Sciatic nerve (tissue), 2 donors: ENCODE results near the gene SEMA6A. TPM values are rescaled to one million over a fixed set of nuclear protein-coding genes. Genes with fewer than 3 reads are reported as not detected.

ENCODE experiments used
- ATAC-seq: fragments of 200-7000 bp; cut with Tn5 transposase; one replicate; pipeline ENCODE4 v1.9.1; 2020; ENCODE audit warnings: mild to moderate bottlenecking, moderate library complexity
- DNase-seq: peaks from one replicate; pipeline ENCODE4 v3.0.0-alpha.2; 2020; ENCODE audit warnings: low spot score
- intact Hi-C: fragments of 100-400 bp; cut with DNase I; formaldehyde crosslinking; loops from one replicate; pipeline ENCODE4 v1.14.2; 2022
- total RNA-seq: library from RNA; stranded (reverse); fragmentation: NEBNext Ultra II Directional; extraction: Animal tissue kit (Norgen Biotek cat#: 25700); gene quantifications from one replicate; pipeline ENCODE4 v1.2.1, GENCODE V29; 2021
- donor health status: DM: no; HTN: no; CAD: no.
- donor health status: DM: no; HTN: no; CAD: no.

Gene SEMA6A
- total RNA-seq, 1 donor from 2014 or later: 35.4 TPM

DNA sequence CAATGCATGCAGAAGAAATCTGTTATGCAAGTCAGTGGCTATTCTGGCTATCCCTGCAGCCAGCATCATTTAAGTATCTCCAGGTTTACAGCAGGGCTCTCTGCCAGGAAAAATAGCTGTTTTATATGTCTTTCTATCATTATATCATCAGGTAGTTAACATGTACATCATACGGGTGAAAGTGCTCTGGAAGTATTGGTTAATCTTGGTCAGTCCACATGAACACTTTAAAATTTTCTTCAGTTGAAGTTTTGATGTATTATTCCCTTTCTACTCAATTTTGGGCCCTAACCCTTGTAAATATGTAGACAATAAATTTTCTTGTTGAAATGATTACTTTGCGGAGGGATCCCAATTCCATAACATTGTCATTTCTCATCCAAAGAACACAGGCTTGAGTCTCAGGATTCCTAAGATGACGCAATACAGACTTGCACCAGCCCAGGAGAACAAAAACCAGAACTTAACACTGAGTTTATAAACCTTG lies 67.5 kb downstream of the SEMA6A start:
- DNase-seq (no peak), ATAC-seq (peak; percentile 84)
- intact Hi-C loops: no loop called here

DNA sequence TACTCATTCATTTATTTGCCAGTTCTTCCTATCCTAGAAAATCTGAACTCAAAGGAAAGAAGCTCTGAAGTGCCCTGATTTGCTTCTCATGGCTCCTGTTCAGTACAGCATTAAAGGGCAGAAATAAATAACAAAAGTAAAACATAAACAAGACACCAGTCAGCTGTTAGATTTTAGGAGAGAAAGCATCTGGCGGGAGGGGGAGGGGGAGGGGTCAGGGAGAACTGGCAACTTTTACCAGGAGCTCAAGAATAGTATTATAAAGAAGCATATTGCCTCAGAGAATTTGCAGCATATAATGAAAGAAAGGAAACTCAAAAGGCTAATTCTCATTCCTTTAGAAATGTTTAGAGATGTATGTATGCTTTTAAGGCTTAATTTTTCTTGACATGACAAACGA lies 68.1 kb downstream of the SEMA6A start:
- DNase-seq: no peak
- intact Hi-C loops: no loop called here
- ATAC-seq: no peak

GRCh38 chr5:116504593-116505166 lies 69.9 kb downstream of the SEMA6A start:
- no peak for ATAC-seq
- intact Hi-C loops: no loop called here
- no peak for DNase-seq

DNA sequence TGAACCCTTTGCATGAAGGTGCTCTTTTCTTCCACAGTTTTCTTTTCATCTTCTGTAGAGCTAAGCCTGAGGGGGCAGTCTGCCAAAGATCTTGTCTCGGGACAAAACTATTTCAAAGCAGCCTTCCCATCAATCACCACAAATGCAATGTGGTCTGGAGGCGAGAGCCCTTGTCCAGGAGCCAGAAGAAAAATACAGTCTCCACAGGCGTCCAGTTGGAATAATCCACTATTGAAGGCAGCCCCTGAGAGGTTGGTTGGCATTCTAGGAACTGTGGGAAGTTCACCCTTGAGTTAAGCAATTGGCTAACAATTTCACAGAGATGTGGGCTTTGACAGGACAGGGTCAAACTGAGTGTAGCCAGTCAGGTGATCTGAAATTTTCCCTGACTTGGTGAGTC lies 72.0 kb downstream of the SEMA6A start:
- no peak for DNase-seq
- peak; percentile 58 for ATAC-seq
- intact Hi-C loops: no loop called here

- DNase-seq (no peak), ATAC-seq (no peak)
- intact Hi-C loops: no loop called here
Measured at GRCh38 chr5:116502138-116502537, 72.5 kb downstream of the SEMA6A start.

DNA sequence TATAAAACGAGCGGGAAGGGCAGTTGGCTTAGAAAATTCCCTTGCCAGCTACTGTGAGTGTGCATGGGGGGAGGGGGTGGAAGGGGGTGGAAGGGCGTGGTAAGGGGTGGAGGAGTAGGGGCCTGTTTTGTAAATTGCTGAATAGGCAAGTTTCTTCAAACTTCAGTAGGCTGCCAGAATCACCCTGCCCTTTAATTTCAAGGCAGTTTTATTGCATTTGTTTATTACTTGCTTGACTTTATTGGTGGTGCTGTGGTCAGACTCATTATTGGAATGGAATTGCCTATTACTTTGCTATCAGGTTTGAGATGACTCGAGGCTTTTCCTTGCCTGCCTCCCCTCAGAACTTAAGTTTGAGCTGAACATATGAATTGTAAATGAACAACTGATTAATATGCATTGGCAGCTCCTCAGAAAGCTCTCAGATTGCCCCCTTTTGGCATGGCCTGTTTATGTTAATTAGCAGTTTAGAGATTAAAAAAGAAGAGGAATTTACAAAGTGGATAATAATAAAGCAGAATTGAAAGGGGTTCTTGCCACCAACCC lies 76.0 kb downstream of the SEMA6A start:
- ATAC-seq (no peak), DNase-seq (no peak)
- intact Hi-C loops: no loop called here

GRCh38 chr5:116497631-116498030 lies 77.0 kb downstream of the SEMA6A start:
- intact Hi-C loops: no loop called here
- DNase-seq: no peak
- no peak for ATAC-seq

DNA sequence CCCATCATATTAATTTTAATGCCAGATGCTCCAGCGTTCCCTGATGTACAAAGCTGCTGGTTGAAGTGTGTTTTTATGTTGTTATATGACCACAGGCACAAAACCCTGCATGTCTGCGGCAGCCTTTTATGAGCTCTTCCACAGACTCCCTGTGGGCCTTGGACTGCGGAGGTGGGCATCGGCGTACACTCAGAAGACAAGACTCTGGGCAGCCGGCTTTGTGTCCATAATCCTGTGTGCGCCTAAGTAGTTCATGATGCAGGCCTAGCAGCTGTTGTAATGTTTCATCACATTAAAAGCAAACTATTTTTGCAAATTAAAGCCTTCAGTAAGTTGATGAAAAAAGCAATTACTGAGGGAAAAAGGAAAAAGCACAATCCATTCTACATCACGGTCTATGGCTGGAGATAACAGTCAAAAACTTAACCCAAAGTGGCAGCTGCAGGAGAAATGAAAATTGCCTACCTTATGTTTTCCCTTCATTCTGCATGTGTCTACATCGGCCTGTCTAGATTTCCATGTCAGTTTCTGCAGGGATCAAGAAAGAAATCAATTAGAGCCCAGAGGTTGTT lies 78.8 kb downstream of the SEMA6A start:
- DNase-seq (no peak), ATAC-seq (no peak)
- intact Hi-C loops: no loop called here

DNA sequence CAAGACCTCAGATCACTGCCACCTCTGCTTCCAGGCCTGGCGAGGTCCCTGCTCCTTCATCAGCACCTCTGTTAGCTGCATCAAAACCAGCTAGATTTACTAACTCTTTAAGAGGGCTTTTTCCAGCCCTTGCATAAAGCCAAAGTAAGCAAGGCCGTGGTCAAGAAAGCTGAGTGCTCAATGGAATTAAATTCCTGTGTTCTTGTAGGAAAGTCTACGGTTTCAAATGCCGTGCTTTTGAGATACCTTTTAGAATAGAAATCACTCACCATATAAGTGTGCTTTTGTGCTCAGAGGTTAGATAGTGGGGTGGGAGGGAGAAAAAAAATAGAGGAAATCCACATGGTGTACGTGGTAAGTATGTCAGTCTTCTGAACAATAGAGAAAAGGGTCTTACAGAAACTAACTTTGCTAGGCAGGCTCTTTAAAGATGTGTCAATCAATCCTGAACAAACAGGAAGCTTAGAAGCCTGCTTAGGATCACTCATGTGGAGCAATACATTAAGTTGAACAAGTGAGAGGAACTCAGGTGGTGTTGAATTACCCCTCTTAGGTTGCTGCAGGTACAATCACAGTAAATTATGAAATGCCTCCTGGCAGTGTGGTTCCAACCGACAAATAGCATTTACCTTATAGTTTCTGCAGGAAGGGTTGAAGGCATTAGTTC lies 79.7 kb downstream of the SEMA6A start:
- no peak for DNase-seq
- no peak for ATAC-seq
- intact Hi-C loops: no loop called here

GRCh38 chr5:116492776-116493175 lies 81.8 kb downstream of the SEMA6A start:
- DNase-seq (no peak), ATAC-seq (no peak)
- intact Hi-C loops: no loop called here

GRCh38 chr5:116492016-116492623 lies 82.5 kb downstream of the SEMA6A start:
- peak; percentile 94 for ATAC-seq
- intact Hi-C loops: no loop called here

GRCh38 chr5:116488356-116489041 lies 86.1 kb downstream of the SEMA6A start:
- DNase-seq (no peak), ATAC-seq (no peak)
- intact Hi-C loops: no loop called here

More at GRCh38 chr5:116492016-116492623, 82.5 kb downstream of the SEMA6A start:
- no peak for DNase-seq

DNA sequence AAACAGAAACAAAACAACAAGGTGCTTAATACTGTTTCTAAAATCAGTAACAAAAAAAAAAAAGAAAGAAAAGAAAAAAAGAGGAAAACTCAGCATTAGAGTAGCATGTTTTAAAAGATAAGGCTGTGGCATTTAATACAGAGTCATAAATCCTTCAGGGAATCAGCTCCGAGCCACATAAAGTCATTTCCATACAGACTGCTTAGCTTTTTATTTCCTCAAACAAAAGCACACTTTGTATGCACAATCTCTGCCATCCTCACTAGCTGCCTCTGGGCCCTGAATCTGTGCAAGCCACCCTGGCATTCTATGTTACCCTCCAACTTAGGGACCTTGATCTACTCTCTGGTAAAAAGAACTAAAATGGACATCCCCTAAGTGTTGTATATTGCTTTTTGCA lies 87.6 kb downstream of the SEMA6A start:
- intact Hi-C loops: no loop called here
- ATAC-seq (no peak), DNase-seq (no peak)

DNA sequence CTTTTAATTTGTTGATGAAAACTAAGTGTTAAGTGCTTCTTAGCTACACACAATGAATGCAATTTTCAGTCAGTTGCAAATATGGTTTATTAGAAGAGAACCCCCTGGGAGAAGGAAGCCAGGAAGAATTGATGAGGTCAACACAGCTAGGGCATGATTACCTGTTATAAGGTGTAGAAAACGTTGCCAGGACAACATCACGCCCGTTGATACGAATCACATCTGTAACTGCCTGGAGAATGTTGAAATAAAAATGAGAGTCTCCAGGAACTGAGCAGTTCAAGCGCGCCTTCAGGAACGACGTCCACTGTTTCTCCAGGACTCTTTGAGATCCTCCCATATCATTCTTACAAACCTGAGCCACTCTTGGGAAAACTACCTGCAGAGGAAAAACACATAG lies 88.0 kb downstream of the SEMA6A start:
- DNase-seq: no peak
- ATAC-seq: no peak
- intact Hi-C loops: no loop called here

DNA sequence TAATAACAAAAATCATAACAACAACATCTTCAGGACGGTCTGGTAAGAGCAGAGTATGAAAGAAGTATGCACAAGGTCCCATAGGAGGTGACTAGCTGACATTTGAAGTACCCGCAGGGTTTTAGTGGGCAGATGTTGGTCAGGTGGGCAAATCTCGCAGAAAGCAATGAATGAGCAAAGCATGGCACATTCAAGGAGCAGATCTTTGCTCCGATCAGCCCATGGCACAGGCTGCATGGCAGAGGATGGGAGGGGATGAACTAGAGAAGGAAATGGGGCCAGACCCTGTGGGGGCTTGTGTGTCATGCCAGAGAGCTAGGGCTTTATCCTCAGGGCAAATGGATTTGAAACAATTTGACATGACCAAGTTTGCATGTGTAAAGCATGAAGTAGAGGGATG lies 90.0 kb downstream of the SEMA6A start:
- ATAC-seq (no peak), DNase-seq (no peak)
- intact Hi-C loops: no loop called here

GRCh38 chr5:116482394-116482793 lies 92.2 kb downstream of the SEMA6A start:
- intact Hi-C loops: no loop called here
- ATAC-seq (no peak), DNase-seq (no peak)

- no peak for DNase-seq
- no peak for ATAC-seq
- intact Hi-C loops: no loop called here
Measured at GRCh38 chr5:116480894-116481510, 93.6 kb downstream of the SEMA6A start.

GRCh38 chr5:116479776-116480675 lies 94.6 kb downstream of the SEMA6A start:
- intact Hi-C loops: no loop called here
- ATAC-seq (peak; percentile 77), DNase-seq (no peak)
